GM18519 (cell line): ENCODE measurements around the gene ATG2A.

ENCODE experiments used
- ATAC-seq: cut with Tn5 transposase; IDR thresholded peaks from one replicate; pipeline ENCODE4 v1.9.1; 2021; ENCODE audit warnings: mild to moderate bottlenecking, moderate library complexity; ENCODE audit not compliant: unreplicated experiment, low FRiP score

ATG2A gene

DNA sequence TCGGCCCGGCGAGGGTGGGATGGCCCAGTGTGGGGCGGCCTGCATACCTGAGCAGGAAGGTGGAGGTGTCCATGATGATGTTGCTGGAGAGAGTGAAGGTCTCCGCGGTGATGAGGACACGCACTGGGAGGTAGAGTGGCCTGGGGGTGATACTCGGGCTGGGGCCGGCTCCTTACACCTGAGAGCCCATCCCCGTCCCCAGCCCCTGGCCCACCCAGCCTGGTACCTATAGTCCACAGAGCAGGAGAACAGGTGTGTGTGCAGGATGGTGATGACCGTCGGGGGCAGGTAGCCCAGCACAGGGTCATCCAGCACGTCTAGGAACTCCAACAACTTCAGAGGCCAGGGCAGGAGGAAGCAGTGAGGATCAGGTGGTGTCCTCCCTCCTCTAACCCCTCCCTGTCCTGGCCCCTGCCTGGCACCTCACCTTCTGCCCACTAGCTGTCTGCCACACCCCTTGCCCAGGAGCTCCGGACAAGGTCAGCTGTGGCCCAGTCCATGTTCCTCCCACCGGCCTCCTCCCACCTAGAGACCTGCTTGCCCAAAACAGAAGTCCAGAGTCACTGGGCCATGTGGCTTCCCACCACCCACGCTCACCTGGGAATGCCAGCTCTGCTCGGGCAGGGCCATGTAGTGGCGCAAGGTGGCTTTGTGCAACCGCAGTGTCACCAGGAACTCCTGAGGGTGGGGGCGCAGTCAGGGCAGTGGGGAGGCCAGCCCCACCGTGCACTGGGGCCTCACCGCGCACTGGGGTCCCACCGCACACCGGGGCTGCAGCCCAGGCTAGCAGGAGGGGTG, 11.3 kb downstream of the ATG2A start:
- ATAC-seq: no peak

GRCh38 chr11:64903291-64903833, 13.6 kb downstream of the ATG2A start:
- ATAC-seq: no peak

DNA sequence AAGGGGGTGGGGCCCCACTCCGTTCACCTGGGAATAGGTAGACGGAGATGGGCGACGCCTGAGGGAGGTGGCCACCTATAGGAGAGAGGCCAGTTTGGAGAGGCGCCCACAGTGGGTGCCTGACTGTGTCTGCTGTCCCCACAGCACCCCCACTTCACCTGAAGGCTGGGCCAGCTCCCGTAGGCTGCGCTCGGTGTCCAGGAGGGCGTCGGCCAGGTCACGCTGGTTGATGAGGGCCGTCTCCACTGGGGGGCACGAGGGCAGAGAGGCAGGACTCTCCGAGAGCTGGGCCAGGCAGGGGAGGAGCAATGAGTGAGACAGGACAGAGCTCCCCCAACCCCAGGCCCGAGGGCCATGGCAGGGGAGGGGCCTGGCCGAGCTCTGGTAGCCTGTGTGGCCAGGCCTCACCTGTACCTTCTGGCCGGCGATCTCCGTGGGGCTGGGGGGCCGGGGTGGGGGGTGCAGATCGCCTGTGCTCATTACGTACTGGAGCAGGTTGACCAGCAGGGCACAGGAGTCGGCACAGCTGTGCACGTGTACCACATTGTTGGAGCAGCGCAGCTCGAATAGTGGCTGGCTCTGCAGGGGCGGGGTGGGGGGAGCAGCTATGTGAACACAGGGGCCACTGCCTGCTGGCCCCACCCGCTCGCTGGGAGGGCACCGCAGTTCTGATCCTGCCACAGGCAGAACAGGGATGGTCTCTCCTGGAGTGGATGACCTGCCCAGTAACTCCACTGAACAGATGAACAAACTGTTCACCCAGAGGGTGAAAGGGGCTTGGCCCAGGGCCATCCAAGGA, 14.7 kb downstream of the ATG2A start:
- ATAC-seq: no peak

- ATAC-seq: no peak
These were observed 16.2 kb downstream of the ATG2A start for GRCh38 chr11:64900774-64901173.

- no peak for ATAC-seq
These were observed 16.7 kb downstream of the ATG2A start for GRCh38 chr11:64900263-64900678.

- ATAC-seq: no peak
These were observed 18.5 kb downstream of the ATG2A start for GRCh38 chr11:64898541-64898940.

GRCh38 chr11:64898076-64898445, 18.9 kb downstream of the ATG2A start:
- ATAC-seq: no peak

- no peak for ATAC-seq
These were observed 19.5 kb downstream of the ATG2A start for GRCh38 chr11:64897381-64898075.

- ATAC-seq: no peak
These were observed 20.5 kb downstream of the ATG2A start for GRCh38 chr11:64896448-64897022.

DNA sequence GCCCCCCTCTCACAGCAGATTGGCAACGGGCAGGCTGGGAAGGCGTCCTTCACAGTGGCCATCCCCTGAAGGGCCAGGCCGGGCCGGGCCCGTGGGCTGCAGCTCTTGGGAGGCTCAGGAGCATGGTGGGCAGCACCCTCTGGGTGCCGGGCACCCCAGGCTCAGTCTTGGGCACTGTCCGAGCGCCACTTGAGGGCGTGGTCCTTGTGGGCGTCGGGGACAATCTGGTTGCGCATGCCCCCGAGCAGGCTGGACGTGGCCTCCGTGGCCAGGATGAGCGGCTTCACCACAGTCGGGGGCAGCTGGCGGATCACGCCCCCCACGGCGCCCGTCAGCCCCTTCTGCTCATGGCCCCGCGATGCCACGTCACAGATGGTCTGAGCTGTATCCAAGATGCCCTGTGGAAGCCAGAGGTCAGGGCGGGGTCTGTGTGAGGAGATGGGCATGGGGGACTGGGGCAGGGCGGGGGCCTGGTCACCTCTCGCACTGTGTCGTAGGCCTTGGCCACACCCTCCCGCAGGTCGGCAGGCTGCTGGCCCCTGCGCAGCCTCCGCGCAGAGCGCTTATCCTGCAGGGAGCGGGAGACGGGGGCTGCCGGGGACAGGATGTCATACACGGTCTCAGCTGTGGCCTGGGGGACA, 22.1 kb downstream of the ATG2A start:
- no peak for ATAC-seq

DNA sequence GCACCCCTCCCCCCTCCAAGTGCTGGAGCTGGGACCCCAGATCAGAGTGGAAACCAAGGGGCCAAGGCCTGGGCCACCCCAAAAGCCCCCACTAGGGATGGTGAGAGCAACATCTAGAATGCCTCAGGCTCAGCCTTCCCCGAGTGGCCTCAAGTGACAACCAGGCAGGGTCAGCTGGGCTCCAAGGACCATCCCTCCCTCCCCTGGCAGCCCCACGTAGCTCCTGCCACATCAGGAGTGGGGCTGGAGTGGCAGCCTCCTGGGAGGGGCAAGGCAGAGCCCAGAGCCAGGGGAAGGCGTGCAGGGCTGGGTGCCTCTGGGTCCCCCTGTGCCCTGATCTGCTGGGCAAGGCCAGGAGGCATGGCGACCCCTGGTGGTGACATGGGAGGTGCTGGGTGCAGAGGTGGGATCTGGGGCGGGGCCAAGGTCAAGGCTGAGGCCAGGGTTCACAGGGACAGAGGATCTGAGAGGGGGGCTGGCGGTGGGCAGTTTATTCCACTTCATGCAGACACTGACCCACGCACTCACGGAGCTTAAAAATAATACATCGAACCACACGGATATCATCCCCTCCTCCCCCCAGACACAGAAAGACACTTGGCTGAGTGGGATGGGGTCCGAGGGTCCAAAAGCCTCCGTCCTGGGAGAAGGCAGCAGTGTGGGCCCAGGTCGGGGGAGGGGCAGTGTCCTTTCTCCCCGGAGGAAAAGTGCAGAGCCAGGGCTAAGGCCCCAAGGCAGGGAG, 22.8 kb downstream of the ATG2A start:
- ATAC-seq: no peak

- ATAC-seq: no peak
These were observed 23.6 kb downstream of the ATG2A start for GRCh38 chr11:64893194-64894069.

- no peak for ATAC-seq
These were observed 24.2 kb downstream of the ATG2A start for GRCh38 chr11:64892838-64893193.

GRCh38 chr11:64892411-64892831, 24.6 kb downstream of the ATG2A start:
- no peak for ATAC-seq

GRCh38 chr11:64891880-64892279, 25.1 kb downstream of the ATG2A start:
- no peak for ATAC-seq

- ATAC-seq: no peak
These were observed 25.7 kb downstream of the ATG2A start for GRCh38 chr11:64891215-64891848.

- no peak for ATAC-seq
These were observed 26.5 kb downstream of the ATG2A start for GRCh38 chr11:64890522-64890939.
